T-cell (primary cell): ENCODE results near the gene NRF1. TPM values are rescaled to one million over a fixed set of nuclear protein-coding genes. Genes with fewer than 3 reads are reported as not detected.

Source experiments
- ATAC-seq, 4 experiments: fragments of 200-7000 bp in 3 of 4; fragments of 150-1000 bp in 1 of 4; cut with Tn5 transposase; replicated peaks in 1 of 4; 1 replicate in 3 of 4; 2 replicates in 1 of 4; pipeline ENCODE4 v1.10.0; 2021; ENCODE audit warnings: moderate library complexity in 3 of 4, mild to moderate bottlenecking in 2 of 4, moderate number of reproducible peaks in 1 of 4
- CTCF ChIA-PET, 2 donors: fragments of 300-600 bp; sonication (Branson Sonifier 250); formaldehyde crosslinking; loops; one replicate each; lab custom pipeline; 2022; ENCODE audit warnings: antibody characterized with exemption in 2 of 2; lab: Charles Lee
- POLR2A ChIA-PET, 2 donors: fragments of 300-600 bp; sonication (Branson Sonifier 250); formaldehyde crosslinking; loops; one replicate each; lab custom pipeline; 2022; ENCODE audit warnings: antibody characterized with exemption in 2 of 2; lab: Charles Lee
- DNase-seq, 35 experiments: peaks; one replicate each; pipeline versions ENCODE4 v3.0.0 to v3.0.0-alpha.2; 2013 to 2023
- H3K27ac ChIP-seq: one replicate; pipeline ENCODE4 v1.5.1; 2013; ENCODE audit warnings: low read length
- H3K27me3 ChIP-seq, 2 experiments: replicated peaks in 1 of 2; 1 replicate in 1 of 2; 2 replicates in 1 of 2; pipeline versions ENCODE4 v1.6.1 to v1.7.0; 2013; ENCODE audit warnings: low read length in 1 of 2, mixed read lengths in 1 of 2; ENCODE audit not compliant: control insufficient read depth in 2 of 2, insufficient read depth in 2 of 2; ENCODE audit errors: extremely low read depth in 1 of 2
- H3K36me3 ChIP-seq, 2 donors: 1 replicate in 1 of 2; 2 replicates in 1 of 2; pipeline versions ENCODE4 v1.6.1 to v1.7.0; 2013; ENCODE audit warnings: low read length in 1 of 2; ENCODE audit not compliant: control insufficient read depth in 2 of 2, insufficient read depth in 1 of 2; ENCODE audit errors: extremely low read depth in 1 of 2
- H3K4me1 ChIP-seq, 2 experiments: 1 replicate in 1 of 2; 2 replicates in 1 of 2; pipeline versions ENCODE4 v1.6.1 to v1.7.0; 2013; ENCODE audit warnings: low read length in 2 of 2, mixed read lengths in 1 of 2; ENCODE audit not compliant: insufficient read depth in 2 of 2, control insufficient read depth in 1 of 2; ENCODE audit errors: extremely low read depth in 1 of 2
- H3K4me3 ChIP-seq, 2 donors: 1 replicate in 1 of 2; 2 replicates in 1 of 2; pipeline versions ENCODE4 v1.5.1 to v1.7.0; 2013; ENCODE audit warnings: mild to moderate bottlenecking in 2 of 2, low read length in 1 of 2, moderate library complexity in 1 of 2; ENCODE audit not compliant: control insufficient read depth in 1 of 2; ENCODE audit errors: extremely low read depth in 1 of 2
- H3K9me3 ChIP-seq: 2 replicates; pipeline ENCODE4 v1.7.0; 2013
- H3K27ac Mint-ChIP-seq, 2 donors: one replicate each; pipeline ENCODE4 v1.8.0; 2020 to 2021; ENCODE audit warnings: mild to moderate bottlenecking in 2 of 2, mixed read lengths in 2 of 2
- H3K27me3 Mint-ChIP-seq, 2 donors: one replicate each; pipeline ENCODE4 v1.8.0; 2021 to 2022; ENCODE audit warnings: mixed read lengths in 2 of 2
- H3K36me3 Mint-ChIP-seq: one replicate; pipeline ENCODE4 v1.8.0; 2021; ENCODE audit warnings: mixed read lengths
- H3K4me1 Mint-ChIP-seq, 3 donors: one replicate each; pipeline ENCODE4 v1.8.0; 2020 to 2022; ENCODE audit warnings: mixed read lengths in 3 of 3, mild to moderate bottlenecking in 1 of 3
- H3K4me3 Mint-ChIP-seq, 3 donors: one replicate each; pipeline ENCODE4 v1.8.0; 2020 to 2022; ENCODE audit warnings: mild to moderate bottlenecking in 3 of 3, mixed read lengths in 3 of 3, moderate library complexity in 3 of 3
- H3K9me3 Mint-ChIP-seq, 3 donors: one replicate each; pipeline ENCODE4 v1.8.0; 2020 to 2022; ENCODE audit warnings: mixed read lengths in 3 of 3
- WGBS: methylation state at CpG from one replicate; pipeline ENCODE4 v1.1.5; 2013; ENCODE audit warnings: missing lambda C conversion rate; ENCODE audit not compliant: insufficient coverage; 5-methylcytosine and 5-hydroxymethylcytosine counted together
- total RNA-seq, 35 experiments: library from RNA in 6 of 35; stranded (reverse) in 6 of 35; fragments of 120-200 nt in 1 of 35; gene quantifications; one replicate each; pipeline versions ENCODE4 v1.2.1 to v1.2.4 and lab custom pipeline; 2013 to 2026

NRF1 gene
- total RNA-seq, 5 donors from 2014 or later (not counting 1 experiment from before 2014, with no cell fraction given): 31.5 to 38.0 (median 35.6) TPM

DNA sequence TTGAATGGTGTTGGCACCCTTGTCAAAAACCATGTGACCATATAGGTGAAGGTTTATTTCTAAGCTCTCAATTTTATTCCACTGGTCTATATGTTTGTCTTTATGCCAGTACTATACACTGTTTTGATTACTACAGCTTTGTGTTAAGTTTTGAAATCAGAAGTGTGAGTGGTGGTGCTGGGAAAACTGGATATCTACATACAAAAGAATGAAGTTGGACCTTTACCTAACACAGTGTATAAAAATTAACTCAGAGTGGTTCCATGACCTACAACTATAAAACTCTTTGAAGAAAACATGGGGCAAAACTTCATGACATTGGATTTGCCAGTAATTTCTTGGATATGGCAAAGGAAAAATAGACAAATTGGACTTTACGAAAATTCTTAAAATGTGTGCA is 112.2 kb downstream of the NRF1 start:
- Mint-ChIP-seq H3K27ac (no peak overlapping the region), H3K27me3 (no peaks in the 10 kb centered on the region), H3K36me3 (peaks cover 56% of the 10 kb centered on the region), H3K4me1 (no peaks in the 10 kb centered on the region), H3K4me3 (no peak overlapping the region), H3K9me3 (no peaks in the 10 kb centered on the region)
- CTCF ChIA-PET: interaction anchor here in 1 of 2 donors (0.6 kb wide), 1 partner anchor 894 kb away, joined by 7 read pairs; no protein-coding TSS in a partner anchor
- Histone ChIP-seq H3K9me3 (no peaks in the 10 kb centered on the region), H3K4me1 (no peaks in the 10 kb centered on the region), H3K36me3 (peaks cover 10 to 67% of the 10 kb centered on the region in 2 donors), H3K4me3 (no peak overlapping the region), H3K27ac (no peak overlapping the region), H3K27me3 (no peaks in the 10 kb centered on the region)
- POLR2A ChIA-PET: no interaction called here
- no peak for ATAC-seq
- 100% methylated on average over 1 of the region's 1 CpG for WGBS
- DNase-seq: no peak

GRCh38 chr7:129724796-129725195 is 113.3 kb downstream of the NRF1 start:
- Histone ChIP-seq H3K36me3 (peaks cover 10 to 69% of the 10 kb centered on the region in 2 donors), H3K27me3 (no peaks in the 10 kb centered on the region), H3K9me3 (no peaks in the 10 kb centered on the region), H3K4me3 (no peak overlapping the region), H3K4me1 (no peaks in the 10 kb centered on the region), H3K27ac (no peak overlapping the region)
- POLR2A ChIA-PET: no interaction called here
- H3K4me1 Mint-ChIP-seq: no peaks in the 10 kb centered on the region
- H3K4me3 Mint-ChIP-seq: no peak overlapping the region
- CTCF ChIA-PET: interaction anchor here in 1 of 2 donors (0.7 kb wide), 1 partner anchor 162 kb away, joined by 3 read pairs; no protein-coding TSS in a partner anchor
- H3K36me3 Mint-ChIP-seq: peaks cover 59% of the 10 kb centered on the region
- no peak for ATAC-seq
- DNase-seq: no peak
- no peaks in the 10 kb centered on the region for H3K9me3 Mint-ChIP-seq
- no peak overlapping the region for H3K27ac Mint-ChIP-seq
- WGBS: no CpG with 5 or more reads among the region's 3 CpGs
- H3K27me3 Mint-ChIP-seq: no peaks in the 10 kb centered on the region

GRCh38 chr7:129728875-129729467 is 117.5 kb downstream of the NRF1 start:
- peaks cover 61% of the 10 kb centered on the region for H3K36me3 Mint-ChIP-seq
- Histone ChIP-seq H3K27ac (no peak overlapping the region), H3K27me3 (no peaks in the 10 kb centered on the region), H3K9me3 (no peaks in the 10 kb centered on the region), H3K36me3 (peaks cover 5 to 75% of the 10 kb centered on the region in 2 donors), H3K4me1 (no peaks in the 10 kb centered on the region), H3K4me3 (no peak overlapping the region)
- H3K9me3 Mint-ChIP-seq: no peaks in the 10 kb centered on the region
- H3K27ac Mint-ChIP-seq: no peak overlapping the region
- no peaks in the 10 kb centered on the region for H3K27me3 Mint-ChIP-seq
- no peak overlapping the region for H3K4me3 Mint-ChIP-seq
- DNase-seq: no peak
- CTCF ChIA-PET: no interaction called here
- no peak for ATAC-seq
- H3K4me1 Mint-ChIP-seq: no peaks in the 10 kb centered on the region
- no CpG with 5 or more reads among the region's 5 CpGs for WGBS
- POLR2A ChIA-PET: no interaction called here

- no CpG with 5 or more reads among the region's 2 CpGs for WGBS
- H3K36me3 ChIP-seq: peaks cover under 1 to 75% of the 10 kb centered on the region in 2 donors
Measured at GRCh38 chr7:129729511-129729910, 118.0 kb downstream of the NRF1 start.

DNA sequence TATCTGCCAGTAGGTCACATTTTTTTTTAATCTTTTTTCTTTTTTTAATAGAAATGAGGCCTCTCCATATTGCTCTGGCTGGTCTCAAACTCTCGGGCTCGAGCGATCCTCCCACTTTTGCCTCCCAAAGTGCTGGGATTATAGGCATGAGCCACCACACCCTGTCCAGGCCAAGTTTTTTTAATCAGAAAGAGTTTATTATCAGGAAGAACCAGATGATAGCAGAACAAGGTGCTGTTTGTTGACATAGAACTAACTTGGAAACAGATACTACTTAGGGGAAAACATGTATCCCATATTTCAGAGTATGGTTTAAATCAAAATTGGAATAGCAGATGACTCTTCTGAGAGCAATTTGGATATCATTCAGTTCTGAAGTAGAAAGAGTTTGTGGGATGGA is 118.6 kb downstream of the NRF1 start:
- Mint-ChIP-seq H3K27ac (no peak overlapping the region), H3K4me3 (no peak overlapping the region), H3K27me3 (no peaks in the 10 kb centered on the region), H3K9me3 (no peaks in the 10 kb centered on the region), H3K36me3 (peaks cover 58% of the 10 kb centered on the region), H3K4me1 (no peaks in the 10 kb centered on the region)
- Histone ChIP-seq H3K4me3 (no peak overlapping the region), H3K27me3 (no peaks in the 10 kb centered on the region), H3K36me3 (peaks cover 0 to 80% of the 10 kb centered on the region in 2 donors), H3K4me1 (no peaks in the 10 kb centered on the region), H3K9me3 (no peaks in the 10 kb centered on the region), H3K27ac (no peak overlapping the region)
- no CpG with 5 or more reads among the region's 3 CpGs for WGBS
- ChIA-PET CTCF (interaction anchor here in 1 of 2 donors (0.5 kb wide), 1 partner anchor 90 kb away, joined by 10 read pairs; no protein-coding TSS in a partner anchor), POLR2A (no interaction called here)
- ATAC-seq (no peak), DNase-seq (no peak)

More at GRCh38 chr7:129729511-129729910, 118.0 kb downstream of the NRF1 start:
- ATAC-seq (no peak), DNase-seq (no peak)
- Histone ChIP-seq H3K4me1 (no peaks in the 10 kb centered on the region), H3K4me3 (no peak overlapping the region), H3K9me3 (no peaks in the 10 kb centered on the region), H3K27ac (no peak overlapping the region), H3K27me3 (no peaks in the 10 kb centered on the region)
- H3K4me1 Mint-ChIP-seq: no peaks in the 10 kb centered on the region
- H3K36me3 Mint-ChIP-seq: peaks cover 58% of the 10 kb centered on the region
- no peaks in the 10 kb centered on the region for H3K27me3 Mint-ChIP-seq
- H3K9me3 Mint-ChIP-seq: no peaks in the 10 kb centered on the region
- no peak overlapping the region for H3K27ac Mint-ChIP-seq
- no peak overlapping the region for H3K4me3 Mint-ChIP-seq
- CTCF ChIA-PET: no interaction called here
- POLR2A ChIA-PET: no interaction called here

DNA sequence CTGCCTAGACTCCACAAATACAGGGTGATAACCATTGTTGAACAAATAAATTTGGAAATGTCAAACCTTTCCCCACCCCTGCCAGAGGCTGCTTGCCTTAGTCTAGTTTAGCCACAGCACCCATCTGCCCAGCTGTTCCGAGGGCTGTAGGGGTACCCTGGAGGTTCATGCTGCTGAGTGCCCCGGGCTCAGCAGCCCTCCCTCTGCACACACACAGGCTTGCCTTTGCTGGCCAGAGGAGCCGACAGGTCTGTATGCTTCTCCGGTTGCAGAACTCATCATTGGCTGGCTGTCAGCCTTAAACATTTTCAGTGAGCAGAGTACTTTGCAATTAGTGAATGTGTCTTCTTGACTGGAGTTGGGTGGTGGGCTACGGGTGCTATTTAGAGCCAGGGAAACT is 122.9 kb downstream of the NRF1 start:
- Histone ChIP-seq H3K4me1 (no peaks in the 10 kb centered on the region), H3K27me3 (no peaks in the 10 kb centered on the region), H3K9me3 (no peaks in the 10 kb centered on the region), H3K4me3 (no peak overlapping the region), H3K27ac (no peak overlapping the region), H3K36me3 (peaks cover 0 to 68% of the 10 kb centered on the region in 2 donors)
- ATAC-seq: no peak
- Mint-ChIP-seq H3K36me3 (peaks cover 48% of the 10 kb centered on the region), H3K4me1 (no peaks in the 10 kb centered on the region), H3K4me3 (no peak overlapping the region), H3K27ac (no peak overlapping the region), H3K9me3 (no peaks in the 10 kb centered on the region), H3K27me3 (no peaks in the 10 kb centered on the region)
- POLR2A ChIA-PET: interaction anchor here in 1 of 2 donors (0.6 kb wide), 1 partner anchor 265 kb away, joined by 4 read pairs; no protein-coding TSS in a partner anchor
- no peak for DNase-seq
- 100% methylated on average over 3 of the region's 5 CpGs for WGBS
- CTCF ChIA-PET: interaction anchor here in 1 of 2 donors (0.6 kb wide), 1 partner anchor 26 kb away, joined by 3 read pairs; no protein-coding TSS in a partner anchor
